Uterus (tissue), 2 donors: Measurements from ENCODE around the gene CDH24.

Experiments used
- CTCF ChIP-seq, 4 experiments: fragments of 200-600 bp in 2 of 4; fragments of 450-650 bp in 2 of 4; sonication (generic) in 2 of 4; IDR thresholded peaks; one replicate each; pipeline ENCODE4 v1.5.1; 2016 to 2019; ENCODE audit warnings: antibody characterized with exemption in 4 of 4, mild to moderate bottlenecking in 2 of 4, moderate library complexity in 1 of 4
- POLR2A ChIP-seq, 2 donors: fragments of 450-650 bp; IDR thresholded peaks; one replicate each; pipeline ENCODE4 v1.6.1; 2016; ENCODE audit warnings: antibody characterized with exemption in 2 of 2, mild to moderate bottlenecking in 1 of 2, moderate library complexity in 1 of 2

GRCh38 chr14:23101986-23102625 is 44.8 kb upstream of the CDH24 start:
- no peak for TF ChIP-seq CTCF (IDR thresholded peaks at IDR 0.05)
- no peak for TF ChIP-seq POLR2A (IDR thresholded peaks at IDR 0.05)
